H1 (cell line): Measurements from ENCODE around the gene MCM9. TPM values are rescaled to one million over a fixed set of nuclear protein-coding genes. Genes with fewer than 3 reads are reported as not detected.

ENCODE experiments used
- CTCF ChIA-PET: fragments of 300-600 bp; sonication (Branson Sonifier 250); formaldehyde crosslinking; loops from one replicate; lab custom pipeline; 2021; ENCODE audit not compliant: partially characterized antibody; lab: Charles Lee
- POLR2A ChIA-PET: fragments of 300-600 bp; sonication (Branson Sonifier 250); formaldehyde crosslinking; loops from one replicate; lab custom pipeline; 2021; ENCODE audit warnings: inconsistent platforms; ENCODE audit not compliant: partially characterized antibody; lab: Charles Lee
- DNase-seq, 2 experiments: peaks; one replicate each; pipeline versions ENCODE4 v3.0.0 to v3.0.0-alpha.2; 2010 to 2022; ENCODE audit warnings: low spot score in 2 of 2, low read depth in 1 of 2, mixed read lengths in 1 of 2
- FAIRE-seq: peaks from 2 replicates; lab custom pipeline; 2011; peaks lifted over from hg19 to GRCh38; lab: Jason Lieb, UNC
- H2AFZ ChIP-seq: 2 replicates; pipeline ENCODE4 v1.8.1; 2012; ENCODE audit warnings: low read length, inconsistent platforms
- H2AK5ac ChIP-seq: 2 replicates; pipeline ENCODE4 v1.6.1; 2013; ENCODE audit warnings: low read depth, low read length
- H2BK120ac ChIP-seq: replicated peaks from 2 replicates; pipeline ENCODE3; 2013; ENCODE audit warnings: low read depth, low read length, inconsistent platforms
- H2BK12ac ChIP-seq: 2 replicates; pipeline ENCODE4 v1.6.1; 2013; ENCODE audit warnings: low read depth, low read length
- H2BK15ac ChIP-seq: 2 replicates; pipeline ENCODE4 v1.6.1; 2013; ENCODE audit warnings: low read length
- H2BK20ac ChIP-seq: 2 replicates; pipeline ENCODE4 v1.6.1; 2013; ENCODE audit warnings: low read length
- H2BK5ac ChIP-seq: 2 replicates; pipeline ENCODE4 v1.6.1; 2013; ENCODE audit warnings: low read depth, low read length
- H3K14ac ChIP-seq: 2 replicates; pipeline ENCODE4 v1.6.1; 2013; ENCODE audit warnings: inconsistent platforms; ENCODE audit not compliant: insufficient read length
- H3K18ac ChIP-seq: 2 replicates; pipeline ENCODE4 v1.6.1; 2013; ENCODE audit warnings: low read length; ENCODE audit errors: extremely low read depth
- H3K23ac ChIP-seq: 2 replicates; pipeline ENCODE4 v1.6.1; 2013; ENCODE audit warnings: inconsistent platforms; ENCODE audit not compliant: insufficient read length
- H3K23me2 ChIP-seq: 2 replicates; pipeline ENCODE4 v1.6.1; 2013; ENCODE audit warnings: low read depth, low read length
- H3K27ac ChIP-seq: 2 replicates; pipeline ENCODE4 v1.6.1; 2011; ENCODE audit warnings: low read depth, low read length, inconsistent platforms
- H3K27me3 ChIP-seq, 4 experiments: replicated peaks in 1 of 4; 1 replicate in 1 of 4; 2 replicates in 3 of 4; pipeline versions ENCODE4 v1.6.1 to v1.8.1; 2011 to 2013; ENCODE audit warnings: low read length in 3 of 4, mild to moderate bottlenecking in 3 of 4, inconsistent platforms in 2 of 4, mixed read lengths in 2 of 4, moderate library complexity in 1 of 4; ENCODE audit not compliant: control insufficient read depth in 3 of 4, insufficient read depth in 3 of 4; ENCODE audit errors: extremely low read depth in 1 of 4
- H3K36me3 ChIP-seq, 4 experiments: 2 replicates each; pipeline versions ENCODE4 v1.6.1 to v1.8.1; 2011 to 2013; ENCODE audit warnings: mild to moderate bottlenecking in 4 of 4, low read length in 3 of 4, moderate library complexity in 2 of 4, control low read depth in 1 of 4, inconsistent platforms in 1 of 4; ENCODE audit not compliant: insufficient read depth in 4 of 4, control insufficient read depth in 2 of 4
- H3K4ac ChIP-seq: replicated peaks from 2 replicates; pipeline ENCODE3; 2013; ENCODE audit warnings: low read length, low read depth, mixed read lengths, inconsistent platforms; ENCODE audit not compliant: insufficient read length
- H3K4me1 ChIP-seq, 4 experiments: replicated peaks in 1 of 4; 1 replicate in 1 of 4; 2 replicates in 3 of 4; pipeline versions ENCODE4 v1.6.1 to v1.8.1; 2011 to 2013; ENCODE audit warnings: low read length in 3 of 4, inconsistent platforms in 2 of 4, mixed read lengths in 1 of 4; ENCODE audit not compliant: insufficient read depth in 4 of 4, control insufficient read depth in 3 of 4
- H3K4me2 ChIP-seq, 2 experiments: 2 replicates each; pipeline versions ENCODE4 v1.6.1 to v1.8.1; 2011 to 2013; ENCODE audit warnings: low read depth in 2 of 2, low read length in 2 of 2, control low read depth in 1 of 2, inconsistent platforms in 1 of 2, mild to moderate bottlenecking in 1 of 2; ENCODE audit not compliant: insufficient read depth in 1 of 2
- H3K4me3 ChIP-seq, 4 experiments: fragments of 200-600, 300-600 bp in 1 of 4; sonication (generic), shearing (Covaris generic), sonication (Bioruptor Twin) in 1 of 4; 2 replicates each; pipeline versions ENCODE4 v1.5.1 to v1.8.1; 2011 to 2016; ENCODE audit warnings: low read length in 4 of 4, low read depth in 3 of 4, control low read depth in 2 of 4, inconsistent platforms in 2 of 4, mild to moderate bottlenecking in 2 of 4, mixed read lengths in 1 of 4, moderate library complexity in 1 of 4; ENCODE audit not compliant: insufficient read depth in 2 of 4; ENCODE audit errors: extremely low read depth in 1 of 4
- H3K56ac ChIP-seq: replicated peaks from 2 replicates; pipeline ENCODE3; 2013; ENCODE audit warnings: low read depth, mild to moderate bottlenecking, mixed read lengths, low read length, inconsistent platforms; ENCODE audit not compliant: insufficient read length
- H3K79me1 ChIP-seq: 2 replicates; pipeline ENCODE4 v1.6.1; 2013; ENCODE audit warnings: low read depth, low read length, control low read depth
- H3K79me2 ChIP-seq, 2 experiments: 2 replicates each; pipeline versions ENCODE4 v1.6.1 to v1.8.1; 2012 to 2013; ENCODE audit warnings: low read length in 2 of 2, mild to moderate bottlenecking in 2 of 2, inconsistent platforms in 1 of 2; ENCODE audit not compliant: insufficient read depth in 2 of 2, control insufficient read depth in 1 of 2
- H3K9ac ChIP-seq, 4 experiments: replicated peaks in 1 of 4; 1 replicate in 1 of 4; 2 replicates in 3 of 4; pipeline versions ENCODE4 v1.6.1 to v1.8.1; 2011 to 2013; ENCODE audit warnings: low read depth in 3 of 4, low read length in 3 of 4, control low read depth in 2 of 4, mild to moderate bottlenecking in 2 of 4, moderate library complexity in 2 of 4, inconsistent platforms in 1 of 4; ENCODE audit errors: extremely low read depth in 1 of 4
- H3K9me3 ChIP-seq, 2 experiments: 2 replicates each; pipeline versions ENCODE4 v1.6.1 to v1.8.1; 2012 to 2013; ENCODE audit warnings: mild to moderate bottlenecking in 2 of 2, moderate library complexity in 2 of 2, control low read depth in 1 of 2, inconsistent platforms in 1 of 2, low read depth in 1 of 2, low read length in 1 of 2, mixed read lengths in 1 of 2; ENCODE audit not compliant: insufficient read depth in 2 of 2
- H4K20me1 ChIP-seq, 2 experiments: replicated peaks in 1 of 2; 2 replicates each; pipeline versions ENCODE3 to v1.8.1; 2011 to 2013; ENCODE audit warnings: inconsistent platforms in 2 of 2, low read length in 2 of 2, mild to moderate bottlenecking in 1 of 2; ENCODE audit not compliant: insufficient read depth in 2 of 2, control insufficient read depth in 1 of 2
- H4K5ac ChIP-seq: 2 replicates; pipeline ENCODE4 v1.6.1; 2013; ENCODE audit warnings: low read length, low read depth, mixed read lengths, inconsistent platforms; ENCODE audit not compliant: insufficient read length
- H4K8ac ChIP-seq: 2 replicates; pipeline ENCODE4 v1.8.0; 2013; ENCODE audit warnings: mild to moderate bottlenecking, moderate library complexity, low read length, inconsistent platforms; ENCODE audit not compliant: insufficient read depth; ENCODE audit errors: extremely low read depth
- H4K91ac ChIP-seq: replicated peaks from 2 replicates; pipeline ENCODE3; 2013; ENCODE audit warnings: low read length, mixed read lengths, inconsistent platforms; ENCODE audit not compliant: insufficient read length
- E2F6 ChIP-seq: IDR thresholded peaks from 2 replicates; pipeline ENCODE4 v1.6.1; 2012; ENCODE audit warnings: inconsistent platforms
- FOSL1 ChIP-seq: IDR thresholded peaks from 2 replicates; pipeline ENCODE4 v1.6.1; 2011; ENCODE audit warnings: mild to moderate bottlenecking, low read depth, low read length, moderate library complexity; ENCODE audit not compliant: insufficient read depth
- NRF1 ChIP-seq: IDR thresholded peaks from 2 replicates; pipeline ENCODE4 v1.6.1; 2011; ENCODE audit warnings: mild to moderate bottlenecking, low read depth, low read length, improper control_type of control experiment
- SIN3A ChIP-seq, 2 experiments: IDR thresholded peaks in 1 of 2; conservative IDR thresholded peaks in 1 of 2; 2 replicates each; pipeline ENCODE4 v1.6.1; 2011 to 2012; ENCODE audit warnings: low read length in 2 of 2, improper control_type of control experiment in 1 of 2, low read depth in 1 of 2, mild to moderate bottlenecking in 1 of 2
- WGBS, 2 experiments: shearing (Covaris generic) in 1 of 2; methylation state at CpG; one replicate each; pipeline versions ENCODE4 v1.1.6 to v1.1.7; 2013 to 2015; ENCODE audit warnings: low lambda C conversion rate in 2 of 2, mixed read lengths in 2 of 2, inconsistent platforms in 1 of 2, low coverage in 1 of 2, missing lambda C conversion rate in 1 of 2; ENCODE audit not compliant: insufficient replicate concordance in 2 of 2, insufficient coverage in 1 of 2, insufficient read length in 1 of 2; ENCODE audit errors: extremely low coverage in 1 of 2, missing lambda C conversion rate in 1 of 2; 5-methylcytosine and 5-hydroxymethylcytosine counted together
- polyA plus RNA-seq, 7 experiments: library from polyadenylated mRNA; depleted of rRNA in 3 of 7; stranded (reverse) in 5 of 7; unstranded in 2 of 7; fragments of >200 nt in 5 of 7; fragments of 200-250 nt in 2 of 7; gene quantifications; 1 replicate in 5 of 7; 2 replicates in 1 of 7; 4 replicates in 1 of 7; pipeline versions ENCODE4 v1.2.1 to v1.2.3, GENCODE V29; 2011 to 2013; ENCODE audit warnings: missing spikeins in 2 of 7, mixed read lengths in 2 of 7
- total RNA-seq: library from RNA; stranded (reverse); fragmentation: NEBNext Ultra II Directional; extraction: Animal tissue kit (Norgen Biotek cat#: 25700); gene quantifications from 2 replicates; pipeline ENCODE4 v1.2.1, GENCODE V29; 2021

The MCM9 gene
- total and polyA plus RNA-seq, 2 of the 8 experiments (the other 6 are each of a cell fraction or from before 2014, with no cell fraction given) = 3.7 to 11.4 TPM

- no peak overlapping the region for H3K27ac ChIP-seq
- H2AK5ac ChIP-seq = no peak overlapping the region
- H3K27me3 ChIP-seq = no peaks in the 10 kb centered on the region
- H3K18ac ChIP-seq = no peak overlapping the region
- H3K4me1 ChIP-seq = peaks cover 0 to 2% (median 0%) of the 10 kb centered on the region in 4 experiments; a peak in 2 of 7 replicates
- CTCF ChIA-PET = no interaction called here
- no peak overlapping the region for H2BK15ac ChIP-seq
- H3K56ac ChIP-seq = no peak overlapping the region
- H3K4me2 ChIP-seq = no peak overlapping the region
- POLR2A ChIA-PET = no interaction called here
- no peak overlapping the region for H3K14ac ChIP-seq
- no peak overlapping the region for H3K4ac ChIP-seq
- peaks cover 11 to 16% of the 10 kb centered on the region in 2 experiments for H3K9me3 ChIP-seq
- no peak overlapping the region for H2BK5ac ChIP-seq
- no peaks in the 10 kb centered on the region; the same call in 1 of the 2 replicates for H3K23me2 ChIP-seq
- H4K5ac ChIP-seq = no peak overlapping the region
- FAIRE-seq (peak; percentile 45), DNase-seq (no peak)
- H3K4me3 ChIP-seq = peak overlapping the region in 1 of 4 experiments; percentile 100; a peak in 1 of 8 replicates
- H3K9ac ChIP-seq = no peak overlapping the region
- no peak for TF ChIP-seq SIN3A (conservative IDR thresholded peaks at IDR 0.05 in 1 of 2, IDR thresholded peaks at IDR 0.05 in 1 of 2; ENCODE audit: low read depth in 1 of 2, low read length in 2 of 2)
- no peak for TF ChIP-seq E2F6
- no peak for TF ChIP-seq NRF1
- no peak for TF ChIP-seq FOSL1
- H4K8ac ChIP-seq = no peak overlapping the region
- H2BK20ac ChIP-seq = no peak overlapping the region
- peaks cover 0 to 44% of the 10 kb centered on the region in 2 experiments; a peak in 2 of 4 replicates for H3K79me2 ChIP-seq
- no peak overlapping the region for H2BK120ac ChIP-seq
- H2AFZ ChIP-seq = no peak overlapping the region
- H3K23ac ChIP-seq = no peak overlapping the region
- H3K79me1 ChIP-seq = no peaks in the 10 kb centered on the region; the same call in 1 of the 2 replicates
- H3K36me3 ChIP-seq = peaks cover 0 to 4% (median under 1%) of the 10 kb centered on the region in 4 experiments; a peak in 4 of 8 replicates
- WGBS, 2 experiments = 90% methylated on average over 3 of the region's 3 CpGs; no CpG with 5 or more reads in 1 of the 2 experiments
- H4K20me1 ChIP-seq = peaks cover 0 to 8% of the 10 kb centered on the region in 2 experiments
- no peak overlapping the region for H2BK12ac ChIP-seq
- no peak overlapping the region for H4K91ac ChIP-seq
Measured at GRCh38 chr6:118935978-118936703, 1.2 kb upstream of the MCM9 start.
